Left renal pelvis (tissue), 4 donors: Measurements from ENCODE around the gene SCAF1. TPM values are rescaled to one million over a fixed set of nuclear protein-coding genes. Genes with fewer than 3 reads are reported as not detected.

Experiments used
- DNase-seq, 4 donors: peaks; one replicate each; pipeline ENCODE4 v3.0.0-alpha.2; 2013; ENCODE audit warnings: low read depth in 4 of 4, low spot score in 3 of 4
- polyA plus RNA-seq, 4 donors: library from polyadenylated mRNA; unstranded; fragments of 120-200 nt; gene quantifications; one replicate each; pipeline ENCODE4 v1.2.1, GENCODE V29; 2013; ENCODE audit not compliant: insufficient read length in 4 of 4

The SCAF1 gene
- polyA plus RNA-seq, 4 donors, result 28.7 to 45.5 (median 31.3) TPM

DNA sequence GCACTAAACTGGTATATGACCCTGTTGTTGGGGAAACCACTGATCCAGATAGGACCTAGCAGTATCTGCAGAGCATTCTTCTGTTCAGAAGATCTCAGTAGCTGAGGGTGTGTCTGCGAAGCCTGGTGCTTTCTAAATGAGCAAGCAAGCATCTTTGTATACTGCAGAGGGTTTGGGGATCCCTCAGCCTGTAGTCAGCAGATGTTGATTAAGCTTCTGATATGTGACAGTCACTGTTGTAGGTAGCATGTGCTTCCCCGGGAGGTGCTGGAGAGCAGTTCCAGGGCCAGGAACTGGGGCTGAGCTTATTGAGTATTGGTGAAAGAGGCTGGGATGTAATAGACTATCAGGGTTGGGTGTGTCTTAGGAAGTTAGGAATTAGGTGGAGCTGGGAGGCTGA is 1.5 kb downstream of the SCAF1 start:
- no peak for DNase-seq

DNA sequence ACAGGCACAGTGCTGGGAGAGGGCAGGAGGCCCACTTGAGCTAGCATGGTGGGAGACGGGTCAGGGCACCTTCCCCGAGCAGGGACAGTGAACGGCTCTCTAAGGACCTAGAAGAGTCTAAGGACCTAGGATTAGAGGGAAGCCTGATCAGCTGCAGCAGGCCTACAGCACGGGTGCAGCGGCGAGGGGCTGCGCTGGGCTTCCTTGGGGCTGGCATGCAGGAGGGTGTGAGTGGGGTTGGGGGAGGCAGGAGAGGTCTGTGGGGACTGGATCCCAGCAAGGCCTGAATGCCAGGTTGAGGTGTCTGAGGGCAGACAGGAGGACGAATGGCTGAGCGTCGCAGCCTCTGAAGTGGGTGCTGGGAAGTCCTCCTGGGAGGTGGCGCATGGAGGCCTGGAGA is 3.6 kb downstream of the SCAF1 start:
- no peak for DNase-seq

DNA sequence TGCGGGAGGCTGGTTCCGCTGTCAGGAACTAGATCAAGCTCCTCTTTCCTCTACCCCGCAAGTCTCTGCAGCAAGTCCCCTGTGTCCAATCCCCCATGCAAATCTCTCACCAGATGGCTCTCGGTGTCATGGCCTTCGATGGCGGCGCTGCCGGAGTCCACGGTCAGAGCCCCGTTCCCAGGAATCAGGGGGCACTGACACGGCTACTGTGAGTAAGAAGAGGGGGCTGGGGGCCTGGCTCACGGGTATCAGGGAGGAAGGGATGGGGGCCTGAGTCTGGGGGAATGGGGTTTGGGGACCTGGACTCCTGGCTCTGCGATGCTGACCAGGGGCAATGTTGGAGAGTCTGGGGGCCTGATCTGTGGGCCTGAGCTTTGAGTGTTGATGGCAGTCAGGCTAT is 4.0 kb downstream of the SCAF1 start:
- no peak for DNase-seq

DNA sequence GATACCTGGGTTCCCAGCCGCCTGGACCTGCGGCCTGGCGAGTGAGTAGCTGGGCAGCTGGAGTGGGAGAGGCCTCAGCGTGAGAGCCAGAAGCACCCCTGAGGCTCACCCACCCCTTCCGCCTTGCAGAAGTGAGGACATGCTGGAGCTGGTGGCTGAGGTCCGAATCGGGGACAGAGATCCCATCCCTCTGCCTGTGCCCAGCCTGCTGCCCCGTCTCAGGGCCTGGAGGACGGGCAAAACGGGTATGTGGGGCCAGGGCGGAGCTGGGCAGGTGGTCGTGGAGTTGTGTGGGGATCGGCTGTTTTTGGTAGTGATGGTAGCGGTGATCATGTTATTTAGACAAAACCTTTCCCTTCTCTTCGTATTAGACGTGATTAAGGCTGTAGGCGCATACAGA is 4.6 kb downstream of the SCAF1 start:
- no peak for DNase-seq

DNA sequence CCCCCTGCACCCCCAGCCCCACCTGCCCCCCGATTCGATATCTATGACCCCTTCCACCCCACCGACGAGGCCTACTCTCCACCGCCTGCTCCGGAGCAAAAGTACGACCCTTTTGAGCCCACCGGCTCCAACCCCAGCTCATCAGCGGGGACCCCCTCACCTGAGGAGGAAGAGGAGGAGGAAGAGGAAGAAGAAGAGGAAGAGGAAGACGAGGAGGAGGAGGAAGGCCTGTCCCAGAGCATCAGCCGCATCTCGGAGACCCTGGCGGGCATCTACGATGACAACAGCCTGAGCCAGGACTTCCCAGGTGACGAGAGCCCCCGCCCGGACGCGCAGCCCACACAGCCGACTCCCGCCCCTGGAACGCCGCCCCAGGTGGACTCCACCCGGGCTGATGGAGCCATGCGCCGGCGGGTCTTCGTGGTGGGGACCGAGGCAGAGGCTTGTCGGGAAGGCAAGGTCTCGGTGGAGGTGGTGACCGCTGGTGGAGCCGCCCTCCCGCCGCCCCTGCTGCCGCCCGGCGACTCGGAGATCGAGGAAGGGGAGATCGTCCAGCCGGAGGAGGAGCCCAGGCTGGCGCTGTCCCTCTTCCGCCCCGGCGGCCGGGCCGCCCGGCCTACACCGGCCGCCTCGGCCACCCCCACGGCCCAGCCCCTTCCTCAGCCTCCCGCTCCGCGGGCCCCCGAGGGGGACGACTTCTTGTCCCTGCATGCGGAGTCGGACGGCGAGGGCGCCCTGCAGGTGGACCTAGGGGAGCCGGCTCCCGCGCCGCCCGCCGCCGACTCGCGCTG is 9.2 kb downstream of the SCAF1 start:
- DNase-seq, result no peak

DNA sequence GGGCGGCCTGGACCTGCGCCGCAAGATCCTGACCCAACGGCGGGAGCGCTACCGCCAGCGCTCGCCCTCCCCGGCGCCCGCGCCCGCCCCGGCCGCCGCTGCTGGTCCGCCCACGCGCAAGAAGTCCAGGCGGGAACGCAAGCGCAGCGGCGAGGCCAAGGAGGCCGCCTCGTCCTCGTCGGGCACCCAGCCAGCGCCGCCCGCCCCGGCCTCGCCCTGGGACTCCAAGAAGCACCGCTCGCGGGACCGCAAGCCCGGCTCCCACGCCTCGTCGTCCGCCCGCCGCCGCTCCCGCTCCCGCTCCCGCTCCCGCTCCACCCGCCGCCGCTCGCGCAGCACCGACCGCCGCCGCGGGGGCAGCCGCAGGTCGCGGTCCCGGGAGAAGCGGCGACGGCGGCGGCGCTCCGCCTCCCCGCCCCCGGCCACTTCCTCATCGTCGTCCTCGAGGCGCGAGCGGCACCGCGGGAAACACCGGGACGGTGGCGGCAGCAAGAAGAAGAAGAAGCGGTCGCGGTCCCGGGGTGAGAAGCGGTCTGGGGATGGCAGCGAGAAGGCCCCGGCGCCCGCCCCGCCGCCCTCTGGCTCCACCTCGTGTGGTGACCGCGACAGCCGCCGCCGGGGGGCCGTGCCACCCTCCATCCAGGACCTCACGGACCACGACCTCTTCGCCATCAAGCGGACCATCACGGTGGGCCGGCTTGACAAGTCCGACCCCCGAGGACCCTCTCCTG is 10.0 kb downstream of the SCAF1 start:
- no peak for DNase-seq

DNA sequence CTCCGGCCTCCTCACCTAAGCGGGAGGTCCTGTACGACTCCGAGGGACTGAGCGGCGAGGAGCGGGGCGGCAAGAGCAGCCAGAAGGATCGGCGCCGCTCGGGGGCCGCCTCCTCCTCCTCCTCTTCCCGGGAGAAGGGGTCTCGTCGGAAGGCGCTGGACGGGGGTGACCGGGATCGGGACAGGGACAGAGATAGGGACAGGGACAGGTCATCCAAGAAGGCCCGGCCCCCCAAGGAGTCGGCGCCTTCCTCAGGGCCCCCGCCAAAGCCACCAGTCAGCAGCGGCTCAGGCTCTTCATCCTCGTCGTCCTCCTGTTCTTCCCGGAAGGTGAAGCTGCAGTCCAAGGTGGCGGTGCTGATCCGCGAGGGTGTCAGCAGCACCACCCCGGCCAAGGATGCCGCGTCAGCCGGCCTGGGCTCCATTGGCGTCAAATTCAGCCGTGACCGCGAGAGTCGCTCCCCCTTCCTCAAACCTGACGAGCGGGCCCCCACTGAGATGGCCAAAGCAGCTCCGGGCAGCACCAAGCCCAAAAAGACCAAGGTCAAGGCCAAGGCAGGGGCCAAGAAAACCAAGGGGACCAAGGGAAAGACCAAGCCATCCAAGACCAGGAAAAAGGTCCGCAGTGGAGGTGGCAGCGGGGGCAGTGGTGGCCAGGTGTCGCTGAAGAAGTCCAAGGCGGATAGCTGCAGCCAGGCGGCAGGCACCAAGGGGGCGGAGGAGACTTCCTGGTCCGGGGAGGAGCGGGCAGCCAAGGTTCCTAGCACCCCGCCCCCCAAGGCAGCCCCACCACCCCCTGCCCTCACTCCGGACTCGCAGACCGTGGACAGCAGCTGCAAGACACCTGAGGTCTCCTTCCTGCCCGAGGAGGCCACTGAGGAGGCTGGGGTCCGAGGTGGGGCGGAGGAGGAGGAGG is 10.8 kb downstream of the SCAF1 start:
- no peak for DNase-seq

DNA sequence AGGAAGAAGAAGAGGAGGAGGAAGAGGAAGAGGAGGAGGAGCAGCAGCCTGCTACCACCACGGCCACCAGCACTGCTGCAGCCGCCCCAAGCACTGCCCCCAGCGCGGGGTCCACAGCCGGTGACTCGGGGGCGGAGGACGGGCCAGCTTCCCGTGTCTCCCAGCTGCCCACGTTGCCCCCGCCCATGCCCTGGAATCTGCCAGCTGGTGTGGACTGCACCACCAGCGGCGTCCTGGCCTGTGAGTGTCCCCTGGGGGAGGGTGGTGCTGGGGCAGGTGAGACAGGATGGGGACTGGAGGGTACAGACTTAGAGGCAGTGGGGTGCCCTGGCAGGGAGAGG is 11.4 kb downstream of the SCAF1 start:
- no peak for DNase-seq

DNA sequence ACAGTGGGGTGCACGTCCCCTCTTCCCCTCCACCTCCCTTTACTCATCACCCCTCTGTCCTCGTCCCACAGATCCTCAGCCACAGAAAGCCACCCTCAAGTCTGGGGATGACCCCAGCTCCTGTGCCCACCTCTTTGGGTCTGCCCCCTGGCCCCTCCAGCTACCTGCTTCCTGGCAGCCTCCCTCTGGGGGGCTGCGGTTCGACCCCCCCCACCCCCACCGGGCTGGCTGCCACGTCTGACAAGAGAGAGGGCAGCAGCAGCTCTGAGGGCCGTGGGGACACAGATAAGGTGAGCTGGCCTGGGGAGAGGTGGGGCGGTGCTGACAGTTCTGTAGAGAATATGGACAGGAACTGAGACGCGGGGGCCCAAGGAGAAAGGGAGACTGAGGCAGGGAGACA is 12.6 kb downstream of the SCAF1 start:
- DNase-seq, result no peak

DNA sequence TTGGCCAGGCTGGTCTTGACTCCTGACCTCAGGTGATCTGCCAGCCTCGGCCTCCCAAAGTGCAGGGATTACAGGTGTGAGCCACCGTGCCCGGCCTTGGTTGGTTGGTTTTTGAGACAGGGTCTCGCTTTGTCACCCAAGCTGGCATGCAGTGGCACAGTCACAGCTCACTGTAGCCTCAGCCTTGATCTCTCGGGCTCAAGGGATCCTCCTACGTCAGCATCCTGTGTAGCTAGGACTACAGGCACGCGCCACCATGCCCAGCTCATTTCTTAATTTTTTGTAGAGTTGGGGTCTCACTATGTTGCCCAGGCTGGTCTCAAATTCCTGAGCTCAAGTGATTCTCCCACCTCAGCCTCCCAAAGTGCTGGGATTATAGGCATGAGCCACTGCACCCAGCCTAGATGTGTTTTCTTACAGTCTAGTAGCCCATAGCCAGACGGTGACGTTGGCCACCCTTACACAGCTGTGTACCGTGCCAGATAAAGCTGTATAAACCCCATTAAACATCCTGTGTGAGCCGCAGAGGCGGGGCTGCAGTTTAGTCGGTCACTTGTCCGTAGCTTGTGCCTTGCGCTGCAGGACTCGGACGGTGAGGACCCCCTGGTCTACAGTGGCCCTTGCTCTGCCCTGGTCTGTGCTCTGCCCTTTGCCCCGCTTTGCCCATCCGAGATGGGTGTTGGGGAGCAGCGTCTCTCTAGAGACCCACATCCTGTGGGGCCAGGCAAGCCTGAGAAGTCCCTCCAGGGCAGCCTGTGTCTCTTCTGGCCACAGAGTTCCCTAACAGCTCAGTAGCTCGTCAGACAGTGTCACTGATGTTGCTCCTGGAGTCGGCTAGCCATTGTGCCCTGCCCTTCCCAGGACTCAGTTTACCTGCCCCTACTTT is 13.8 kb downstream of the SCAF1 start:
- DNase-seq, result no peak

DNA sequence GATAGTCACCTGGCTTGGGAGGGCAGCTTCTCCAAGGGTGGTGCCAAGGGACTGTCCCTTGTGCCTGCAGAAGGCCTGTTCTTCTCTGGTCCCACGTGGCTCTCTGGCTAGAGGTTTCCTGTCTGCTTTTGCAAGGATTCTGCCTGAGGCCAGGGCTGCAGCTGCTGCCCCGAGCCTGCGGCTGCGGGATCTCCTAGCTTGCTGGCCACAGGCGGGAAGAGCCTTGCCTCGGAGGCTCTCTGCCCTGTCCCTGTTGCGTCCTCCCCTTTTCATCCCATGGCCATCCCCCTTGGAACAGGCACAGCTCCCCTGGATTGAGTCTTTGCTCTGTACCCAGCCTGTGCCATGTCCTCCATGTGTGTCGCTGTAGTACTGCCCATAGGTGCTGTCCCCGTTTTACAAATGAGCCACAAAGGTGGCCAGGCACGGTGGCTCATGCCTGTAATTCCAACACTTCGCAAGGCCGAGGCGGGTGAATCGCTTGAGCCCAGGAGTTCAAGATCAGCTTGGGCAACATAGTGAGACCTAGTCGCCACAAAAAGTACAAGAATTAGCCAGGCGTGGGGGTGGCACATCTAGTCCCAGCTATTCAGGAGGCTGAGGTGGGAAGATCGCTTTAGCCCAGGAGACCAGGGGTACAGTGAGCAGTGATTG is 14.6 kb downstream of the SCAF1 start:
- no peak for DNase-seq

DNA sequence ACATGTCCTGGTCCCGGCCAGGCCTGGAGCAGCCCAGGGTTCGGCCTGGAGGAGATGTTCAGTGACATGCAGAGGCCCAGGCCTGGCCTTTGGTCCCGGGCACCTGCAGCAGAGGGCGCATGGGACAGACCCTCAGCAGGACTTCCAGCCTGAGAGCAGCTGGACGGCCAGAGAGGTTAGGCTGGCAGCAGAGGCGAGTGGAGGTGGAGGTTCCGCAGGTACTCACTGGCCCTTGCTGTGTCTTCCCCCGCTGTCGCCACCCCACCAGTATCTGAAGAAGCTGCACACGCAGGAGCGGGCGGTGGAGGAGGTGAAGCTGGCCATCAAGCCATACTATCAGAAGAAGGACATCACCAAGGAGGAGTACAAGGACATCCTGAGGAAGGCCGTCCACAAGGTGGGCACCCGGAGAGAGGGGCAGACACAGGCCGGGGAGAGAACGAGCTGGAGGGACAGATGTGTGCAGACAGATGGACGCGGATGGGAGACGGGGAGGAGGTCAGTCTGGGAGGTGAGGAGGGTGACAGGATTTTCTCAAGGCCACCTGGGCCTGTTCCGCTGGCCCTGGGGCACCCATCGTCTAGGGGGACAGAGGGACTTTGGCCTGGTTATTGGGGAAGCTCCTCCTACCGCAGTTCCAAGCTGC is 15.6 kb downstream of the SCAF1 start:
- DNase-seq, result no peak

DNA sequence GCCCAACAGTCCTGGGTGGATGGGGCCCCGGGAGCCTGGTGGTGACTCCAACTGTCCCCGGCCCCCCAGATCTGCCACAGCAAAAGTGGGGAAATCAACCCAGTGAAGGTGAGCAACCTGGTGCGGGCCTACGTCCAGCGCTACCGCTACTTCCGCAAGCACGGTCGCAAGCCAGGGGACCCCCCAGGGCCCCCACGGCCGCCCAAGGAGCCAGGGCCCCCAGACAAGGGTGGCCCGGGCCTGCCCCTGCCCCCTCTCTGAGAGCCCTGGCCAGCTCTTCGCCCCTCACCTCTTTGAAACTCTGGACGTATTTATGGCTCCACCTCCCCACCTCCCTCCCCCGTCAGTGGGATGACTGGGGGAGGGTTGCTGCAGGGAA is 16.1 kb downstream of the SCAF1 start:
- no peak for DNase-seq

DNA sequence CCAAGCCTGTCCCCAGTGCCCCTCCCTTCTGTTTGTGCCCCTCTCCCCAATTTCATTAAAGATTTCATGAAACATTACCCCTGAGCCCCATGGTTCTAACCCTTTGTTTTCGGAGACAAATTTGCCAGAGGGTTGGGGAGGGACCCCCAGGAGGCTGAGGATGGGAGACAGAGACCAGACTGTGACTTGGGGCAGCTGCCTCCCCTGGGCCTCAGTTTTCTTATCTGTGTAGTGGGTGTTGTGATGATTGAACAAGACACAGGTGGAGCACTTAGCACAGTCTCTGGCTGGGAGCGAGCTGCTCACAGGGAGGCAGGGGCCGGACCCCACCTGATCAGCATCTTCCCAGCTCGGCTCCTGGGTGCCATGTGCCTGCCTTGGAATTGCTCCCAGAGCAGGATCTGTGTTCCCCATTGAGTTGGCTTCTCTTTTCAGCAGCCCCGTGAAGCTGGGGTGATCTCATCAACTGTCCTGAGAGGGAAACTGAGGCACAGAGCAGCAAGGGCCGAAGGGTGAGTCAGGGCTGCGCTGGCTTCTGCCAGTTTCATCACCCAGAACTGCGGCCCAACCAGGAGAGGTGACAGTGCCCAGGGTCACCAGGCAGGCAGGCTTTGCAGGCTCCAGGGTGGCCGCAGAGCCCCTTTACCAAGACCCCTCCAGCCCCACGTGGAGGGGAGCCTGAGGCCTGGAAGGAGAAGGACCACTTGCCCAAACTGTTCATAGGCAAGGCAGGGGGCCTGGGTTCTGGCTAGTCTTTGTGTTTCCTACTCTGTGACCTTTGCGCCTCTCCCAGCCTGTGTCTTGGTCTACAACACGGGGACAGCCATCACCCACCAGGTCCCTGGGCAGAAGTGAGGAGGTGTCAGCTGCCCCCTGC is 16.8 kb downstream of the SCAF1 start:
- no peak for DNase-seq

DNA sequence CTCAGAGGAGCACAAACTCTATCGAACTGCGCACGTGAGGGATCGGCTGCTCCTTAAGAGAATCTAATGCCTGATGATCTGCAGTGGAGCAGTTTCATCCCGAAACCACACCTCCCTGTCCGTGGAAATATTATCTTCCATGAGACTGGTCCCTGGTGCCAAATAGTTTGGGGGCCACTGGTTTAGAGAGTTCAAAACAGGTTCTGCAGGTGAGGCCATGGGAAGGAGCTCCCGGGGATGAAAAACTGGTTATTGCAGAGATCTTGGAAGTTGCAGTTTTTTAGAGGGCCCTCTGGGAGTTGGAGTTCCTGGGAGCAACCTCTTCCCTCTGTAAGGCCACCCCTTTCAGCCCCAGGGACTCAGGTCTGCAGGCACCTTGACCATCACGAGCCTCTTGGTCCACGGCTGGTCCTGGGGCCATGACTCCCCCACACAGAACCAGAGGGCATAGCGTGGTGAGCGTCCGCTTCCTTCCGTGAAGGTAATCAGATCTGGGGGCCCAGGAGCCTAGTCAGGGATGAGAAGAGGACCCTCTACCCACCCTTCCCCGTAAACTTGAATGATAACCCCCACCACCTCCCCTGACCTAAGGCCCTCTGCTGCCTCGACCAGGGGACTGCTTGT is 18.4 kb downstream of the SCAF1 start:
- no peak for DNase-seq

DNA sequence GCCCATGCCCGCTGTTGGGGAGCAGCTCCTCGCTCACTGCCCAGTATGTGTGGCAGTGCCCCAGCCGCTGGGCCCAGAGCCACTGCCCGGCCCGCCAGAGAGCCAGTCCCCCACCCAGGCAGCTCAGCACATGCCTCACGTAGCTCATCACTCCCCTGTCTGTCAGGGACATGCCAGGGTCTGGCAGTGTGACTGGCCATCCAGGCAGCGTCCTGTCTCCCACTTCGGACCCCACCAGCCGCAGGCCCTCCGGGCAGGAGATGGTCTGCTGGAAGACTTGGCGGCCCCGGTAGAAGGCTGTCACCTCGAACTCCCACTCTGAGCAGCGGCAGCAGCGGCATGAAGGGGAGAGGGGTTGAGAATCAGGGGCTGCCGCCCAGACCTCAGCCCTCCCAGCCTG is 20.0 kb downstream of the SCAF1 start:
- DNase-seq, result no peak

DNA sequence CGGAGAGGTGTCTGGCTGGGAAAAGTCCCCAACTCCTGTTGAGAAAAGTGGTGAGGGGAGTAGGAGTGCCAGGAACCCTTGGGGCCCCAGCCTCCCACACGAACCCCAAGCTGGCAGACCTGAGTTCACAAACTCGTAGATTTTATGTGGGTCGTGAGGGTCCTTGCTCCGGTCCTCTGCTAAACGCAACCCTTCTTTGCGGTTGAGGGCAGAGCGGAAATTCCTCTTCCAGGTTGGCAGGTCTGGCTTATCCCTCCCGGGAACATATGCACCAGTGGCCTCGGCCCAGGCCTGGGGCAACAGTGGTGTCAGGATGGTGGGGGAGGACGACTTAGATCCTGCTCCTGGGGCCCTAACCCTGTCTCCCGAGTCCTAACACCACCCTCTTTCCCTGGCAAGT is 21.2 kb downstream of the SCAF1 start:
- no peak for DNase-seq
